Measurements from ENCODE around the gene STAT4. TPM values are rescaled to one million over a fixed set of nuclear protein-coding genes. Genes with fewer than 3 reads are reported as not detected.

STAT4 gene
- total RNA-seq, 8 experiments from 2014 or later: 1.6 to 5.0 (median 2.7) TPM

GRCh38 chr2:191126386-191127085 is 24.3 kb downstream of the STAT4 start:
- Histone ChIP-seq H3K27ac (no peak overlapping the region), H3K4me1 (replicated peaks in 1 of 2) (no peaks in the 10 kb centered on the region), H3K4me3 (no peak overlapping the region)
- 33 to 100% (median 80%) methylated on average over 1 to 4 of the region's 4 CpGs; no CpG with 5 or more reads in 1 of the 10 experiments for WGBS, 10 experiments
- ATAC-seq (replicated peaks in 6 of 8): no peak
- in situ Hi-C loops (cut with MboI; ENCODE audit: low pct_unique_long_range_greater_than_20kb in 2 of 9, low sequenced_read_pairs in 9 of 9, unreplicated experiment in 9 of 9): no loop called here

- H3K27ac ChIP-seq: no peak overlapping the region
- in situ Hi-C loops (cut with MboI; ENCODE audit: low pct_unique_long_range_greater_than_20kb in 2 of 9, low sequenced_read_pairs in 9 of 9, unreplicated experiment in 9 of 9): no loop called here
- 0 to 100% (median 0%) methylated on average over 1 of the region's 2 CpGs; no CpG with 5 or more reads in 5 of the 10 experiments for WGBS, 10 experiments
- H3K4me1 ChIP-seq (replicated peaks in 1 of 2): no peaks in the 10 kb centered on the region
- ATAC-seq (replicated peaks in 6 of 8): no peak
- H3K4me3 ChIP-seq: no peak overlapping the region
These were observed 25.1 kb downstream of the STAT4 start for GRCh38 chr2:191125646-191126045.

GRCh38 chr2:191122638-191123294 is 28.0 kb downstream of the STAT4 start:
- Histone ChIP-seq H3K27ac (no peak overlapping the region), H3K4me3 (no peak overlapping the region), H3K4me1 (replicated peaks in 1 of 2) (no peaks in the 10 kb centered on the region)
- in situ Hi-C loops (cut with MboI; ENCODE audit: low pct_unique_long_range_greater_than_20kb in 2 of 9, low sequenced_read_pairs in 9 of 9, unreplicated experiment in 9 of 9): no loop called here
- WGBS, 10 experiments: 80 to 100% (median 87%) methylated on average over 1 to 2 of the region's 2 CpGs; no CpG with 5 or more reads in 6 of the 10 experiments
- ATAC-seq (replicated peaks in 6 of 8): no peak

- no peak overlapping the region for H3K27ac ChIP-seq
- no peak overlapping the region for H3K4me3 ChIP-seq
- no peak for ATAC-seq (replicated peaks in 6 of 8)
- WGBS, 10 experiments: 0 to 100% (median 82%) methylated on average over 1 to 3 of the region's 3 CpGs
- in situ Hi-C loops (cut with MboI; ENCODE audit: low pct_unique_long_range_greater_than_20kb in 2 of 9, low sequenced_read_pairs in 9 of 9, unreplicated experiment in 9 of 9): no loop called here
- no peaks in the 10 kb centered on the region for H3K4me1 ChIP-seq (replicated peaks in 1 of 2)
These were observed 33.5 kb downstream of the STAT4 start for GRCh38 chr2:191117341-191117740.

- WGBS, 10 experiments: 0 to 100% (median 91%) methylated on average over 1 to 2 of the region's 2 CpGs
- no peak for ATAC-seq (replicated peaks in 6 of 8)
These were observed 35.0 kb downstream of the STAT4 start for GRCh38 chr2:191115804-191116203.

GRCh38 chr2:191115391-191115790 is 35.4 kb downstream of the STAT4 start:
- H3K4me1 ChIP-seq (replicated peaks in 1 of 2): no peaks in the 10 kb centered on the region
- H3K27ac ChIP-seq: no peak overlapping the region
- WGBS, 10 experiments: 80 to 100% (median 100%) methylated on average over 1 to 3 of the region's 3 CpGs; no CpG with 5 or more reads in 3 of the 10 experiments
- no peak overlapping the region for H3K4me3 ChIP-seq
- no peak for ATAC-seq (replicated peaks in 6 of 8)
- in situ Hi-C loops (cut with MboI; ENCODE audit: low pct_unique_long_range_greater_than_20kb in 2 of 9, low sequenced_read_pairs in 9 of 9, unreplicated experiment in 9 of 9): no loop called here

More at GRCh38 chr2:191115804-191116203, 35.0 kb downstream of the STAT4 start:
- in situ Hi-C loops (cut with MboI; ENCODE audit: low pct_unique_long_range_greater_than_20kb in 2 of 9, low sequenced_read_pairs in 9 of 9, unreplicated experiment in 9 of 9): no loop called here
- Histone ChIP-seq H3K4me3 (no peak overlapping the region), H3K27ac (no peak overlapping the region), H3K4me1 (replicated peaks in 1 of 2) (no peaks in the 10 kb centered on the region)

GRCh38 chr2:191114403-191114886 is 36.3 kb downstream of the STAT4 start:
- Histone ChIP-seq H3K27ac (no peak overlapping the region), H3K4me1 (replicated peaks in 1 of 2) (no peaks in the 10 kb centered on the region), H3K4me3 (no peak overlapping the region)
- in situ Hi-C loops (cut with MboI; ENCODE audit: low pct_unique_long_range_greater_than_20kb in 2 of 9, low sequenced_read_pairs in 9 of 9, unreplicated experiment in 9 of 9): no loop called here
- ATAC-seq (replicated peaks in 6 of 8): no peak
- 26 to 86% (median 65%) methylated on average over 1 to 6 of the region's 6 CpGs for WGBS, 10 experiments

GRCh38 chr2:191113761-191114160 is 37.0 kb downstream of the STAT4 start:
- H3K4me1 ChIP-seq (replicated peaks in 1 of 2): no peaks in the 10 kb centered on the region
- ATAC-seq (replicated peaks in 6 of 8): no peak
- 57 to 100% (median 87%) methylated on average over 1 of the region's 1 CpG; no CpG with 5 or more reads in 2 of the 10 experiments for WGBS, 10 experiments
- no peak overlapping the region for H3K27ac ChIP-seq
- H3K4me3 ChIP-seq: no peak overlapping the region
- in situ Hi-C loops (cut with MboI; ENCODE audit: low pct_unique_long_range_greater_than_20kb in 2 of 9, low sequenced_read_pairs in 9 of 9, unreplicated experiment in 9 of 9): no loop called here

GRCh38 chr2:191112448-191112901 is 38.3 kb downstream of the STAT4 start:
- no peaks in the 10 kb centered on the region for H3K4me1 ChIP-seq (replicated peaks in 1 of 2)
- peak in 1 of 8 experiments; percentile 33 for ATAC-seq (replicated peaks in 6 of 8)
- WGBS, 10 experiments: 54 to 100% (median 97%) methylated on average over 1 to 4 of the region's 4 CpGs; no CpG with 5 or more reads in 1 of the 10 experiments
- no peak overlapping the region for H3K27ac ChIP-seq
- no peak overlapping the region for H3K4me3 ChIP-seq
- in situ Hi-C loops (cut with MboI; ENCODE audit: low pct_unique_long_range_greater_than_20kb in 2 of 9, low sequenced_read_pairs in 9 of 9, unreplicated experiment in 9 of 9): no loop called here

- Histone ChIP-seq H3K27ac (no peak overlapping the region), H3K4me3 (no peak overlapping the region), H3K4me1 (replicated peaks in 1 of 2) (no peaks in the 10 kb centered on the region)
- WGBS, 10 experiments: 80 to 100% (median 100%) methylated on average over 1 to 2 of the region's 2 CpGs; no CpG with 5 or more reads in 3 of the 10 experiments
- peak in 1 of 8 experiments; percentile 52 for ATAC-seq (replicated peaks in 6 of 8)
- in situ Hi-C loops (cut with MboI; ENCODE audit: low pct_unique_long_range_greater_than_20kb in 2 of 9, low sequenced_read_pairs in 9 of 9, unreplicated experiment in 9 of 9): no loop called here
These were observed 40.9 kb downstream of the STAT4 start for GRCh38 chr2:191109888-191110287.

- 48 to 95% (median 66%) methylated on average over 2 to 4 of the region's 4 CpGs for WGBS, 10 experiments
- H3K4me3 ChIP-seq: no peak overlapping the region
- H3K27ac ChIP-seq: no peak overlapping the region
- in situ Hi-C loops (cut with MboI; ENCODE audit: low pct_unique_long_range_greater_than_20kb in 2 of 9, low sequenced_read_pairs in 9 of 9, unreplicated experiment in 9 of 9): no loop called here
- ATAC-seq (replicated peaks in 6 of 8): no peak
- no peaks in the 10 kb centered on the region for H3K4me1 ChIP-seq (replicated peaks in 1 of 2)
These were observed 42.5 kb downstream of the STAT4 start for GRCh38 chr2:191108331-191108730.

- in situ Hi-C loops (cut with MboI; ENCODE audit: low pct_unique_long_range_greater_than_20kb in 2 of 9, low sequenced_read_pairs in 9 of 9, unreplicated experiment in 9 of 9): no loop called here
- no peaks in the 10 kb centered on the region for H3K4me1 ChIP-seq (replicated peaks in 1 of 2)
- no peak for ATAC-seq (replicated peaks in 6 of 8)
These were observed 45.7 kb downstream of the STAT4 start for GRCh38 chr2:191105082-191105481.

GRCh38 chr2:191103774-191104173 is 47.0 kb downstream of the STAT4 start:
- peak in 2 of 8 experiments; percentile 40 to 53 for ATAC-seq (replicated peaks in 6 of 8)
- Histone ChIP-seq H3K4me1 (replicated peaks in 1 of 2) (no peaks in the 10 kb centered on the region), H3K4me3 (no peak overlapping the region), H3K27ac (no peak overlapping the region)
- WGBS, 10 experiments: 75 to 100% (median 83%) methylated on average over 1 of the region's 1 CpG; no CpG with 5 or more reads in 1 of the 10 experiments
- in situ Hi-C loops (cut with MboI; ENCODE audit: low pct_unique_long_range_greater_than_20kb in 2 of 9, low sequenced_read_pairs in 9 of 9, unreplicated experiment in 9 of 9): no loop called here

More at GRCh38 chr2:191105082-191105481, 45.7 kb downstream of the STAT4 start:
- Histone ChIP-seq H3K27ac (no peak overlapping the region), H3K4me3 (no peak overlapping the region)
- WGBS, 10 experiments: 18 to 83% (median 63%) methylated on average over 2 to 3 of the region's 3 CpGs; no CpG with 5 or more reads in 2 of the 10 experiments
